HepG2 (cell line): ENCODE measurements around the gene ZSCAN31. TPM values are rescaled to one million over a fixed set of nuclear protein-coding genes. Genes with fewer than 3 reads are reported as not detected.
A peak's percentile ranks its signal among the peaks of the same experiment; 100 is the strongest.

ENCODE experiments used
- BRCA1 ChIP-seq: sonication (generic); formaldehyde crosslinking; IDR thresholded peaks from 2 replicates; pipeline ENCODE4 v1.4.0; 2020; ENCODE audit warnings: missing genetic modification reagents
- DNMT3B ChIP-seq: conservative IDR thresholded peaks from 2 replicates; pipeline ENCODE4 v1.6.1; 2016; ENCODE audit warnings: missing biosample characterization, control low read depth
- HDAC6 ChIP-seq: fragments of 200-600 bp; sonication (generic); IDR thresholded peaks from 2 replicates; pipeline ENCODE4 v1.7.0; 2017; ENCODE audit warnings: mild to moderate bottlenecking, antibody characterized with exemption, low read length, low read depth
- KAT7 ChIP-seq: IDR thresholded peaks from 2 replicates; pipeline ENCODE4 v1.6.1; 2018; ENCODE audit warnings: borderline replicate concordance, missing compliant biosample characterization
- KLF9 ChIP-seq: IDR thresholded peaks from 2 replicates; pipeline ENCODE4 v1.6.1; 2016; ENCODE audit warnings: low read depth
- MED1 ChIP-seq: sonication (generic); formaldehyde crosslinking; IDR thresholded peaks from 2 replicates; pipeline ENCODE4 v1.4.0; 2020; ENCODE audit warnings: missing genetic modification reagents
- MZF1 ChIP-seq: sonication (generic); formaldehyde crosslinking; IDR thresholded peaks from 2 replicates; pipeline ENCODE4 v1.8.1; 2023; ENCODE audit warnings: mild to moderate bottlenecking, missing genetic modification reagents, borderline replicate concordance
- NBN ChIP-seq: fragments of 450-650 bp; conservative IDR thresholded peaks from 2 replicates; pipeline ENCODE4 v1.6.1; 2017
- RARA ChIP-seq: IDR thresholded peaks from 2 replicates; pipeline ENCODE4 v1.6.1; 2016; ENCODE audit warnings: missing genetic modification reagents, missing compliant biosample characterization
- RBAK ChIP-seq: sonication (generic); formaldehyde crosslinking; IDR thresholded peaks from 2 replicates; pipeline ENCODE4 v1.5.1; 2020; ENCODE audit warnings: mild to moderate bottlenecking, missing genetic modification reagents
- RXRA ChIP-seq: sonication (generic); formaldehyde crosslinking; IDR thresholded peaks from 2 replicates; pipeline ENCODE4 v1.5.1; 2020; ENCODE audit warnings: missing genetic modification reagents
- SETDB1 ChIP-seq: sonication (generic); formaldehyde crosslinking; IDR thresholded peaks from 2 replicates; pipeline ENCODE4 v1.5.1; 2020; ENCODE audit warnings: missing genetic modification reagents, mild to moderate bottlenecking, borderline replicate concordance
- ZBTB7B ChIP-seq: sonication (generic); formaldehyde crosslinking; IDR thresholded peaks from 2 replicates; pipeline ENCODE4 v1.4.0; 2020; ENCODE audit warnings: missing genetic modification reagents
- ZNF121 ChIP-seq: sonication (generic); formaldehyde crosslinking; IDR thresholded peaks from 2 replicates; pipeline ENCODE4 v1.5.0; 2020; ENCODE audit warnings: mild to moderate bottlenecking, missing genetic modification reagents
- ZNF329 ChIP-seq: sonication (generic); formaldehyde crosslinking; IDR thresholded peaks from 2 replicates; pipeline ENCODE4 v1.9.0; 2021; ENCODE audit warnings: low read depth, mild to moderate bottlenecking, missing genetic modification reagents
- ZNF33A ChIP-seq: sonication (generic); formaldehyde crosslinking; IDR thresholded peaks from 2 replicates; pipeline ENCODE4 v1.5.1; 2020; ENCODE audit warnings: missing genetic modification reagents, mild to moderate bottlenecking, moderate library complexity, borderline replicate concordance
- ZNF350 ChIP-seq: sonication (generic); formaldehyde crosslinking; IDR thresholded peaks from 2 replicates; pipeline ENCODE4 v1.4.0; 2020; ENCODE audit warnings: mild to moderate bottlenecking, low read depth, missing genetic modification reagents, borderline replicate concordance
- ZNF629 ChIP-seq: sonication (generic); formaldehyde crosslinking; conservative IDR thresholded peaks from 2 replicates; pipeline ENCODE4 v1.5.0; 2020; ENCODE audit warnings: missing genetic modification reagents
- ZNF747 ChIP-seq: sonication (generic); formaldehyde crosslinking; IDR thresholded peaks from 2 replicates; pipeline ENCODE4 v1.8.1; 2023; ENCODE audit warnings: missing genetic modification reagents, mild to moderate bottlenecking, borderline replicate concordance
- ZNF776 ChIP-seq: sonication (generic); formaldehyde crosslinking; IDR thresholded peaks from 2 replicates; pipeline ENCODE4 v1.4.0; 2020; ENCODE audit warnings: mild to moderate bottlenecking, missing genetic modification reagents
- ZSCAN25 ChIP-seq: sonication (generic); formaldehyde crosslinking; IDR thresholded peaks from 2 replicates; pipeline ENCODE4 v1.8.0; 2022; ENCODE audit warnings: mild to moderate bottlenecking, missing genetic modification reagents
- polyA plus RNA-seq, 8 experiments: library from polyadenylated mRNA; depleted of rRNA in 3 of 8; stranded (reverse) in 7 of 8; unstranded in 1 of 8; fragments of >200 nt; fragmentation: Illumina TruSeq in 4 of 8; extraction: Trizol in 4 of 8; gene quantifications; 2 replicates each; pipeline versions ENCODE4 v1.2.1 to v1.2.3, GENCODE V29; 2011 to 2016; ENCODE audit warnings: low read depth in 4 of 8, missing spikeins in 1 of 8, mixed read lengths in 1 of 8; ENCODE audit not compliant: insufficient read depth in 1 of 8
- total RNA-seq, 5 experiments: library from RNA; depleted of rRNA; stranded (reverse); fragments of >200 nt; fragmentation: Illumina TruSeq; extraction: Trizol; gene quantifications; 2 replicates each; pipeline ENCODE4 v1.2.3, GENCODE V29; 2016; ENCODE audit warnings: low read depth in 1 of 5
- TF ChIP-seq, protein P1 (sequence below): sonication (generic); formaldehyde crosslinking; IDR thresholded peaks from 2 replicates; pipeline ENCODE4 v1.8.0; 2022; ENCODE audit warnings: mild to moderate bottlenecking, missing genetic modification reagents; ENCODE audit not compliant: insufficient replicate concordance
- TF ChIP-seq, protein P2 (sequence below): sonication (generic); formaldehyde crosslinking; IDR thresholded peaks from 2 replicates; pipeline ENCODE4 v1.4.0; 2020; ENCODE audit warnings: low read depth, mild to moderate bottlenecking, missing genetic modification reagents
- TF ChIP-seq, protein P3 (sequence below): sonication (generic); formaldehyde crosslinking; IDR thresholded peaks from 2 replicates; pipeline ENCODE4 v1.4.0; 2020; ENCODE audit warnings: mild to moderate bottlenecking, missing genetic modification reagents, borderline replicate concordance

ZSCAN31 gene
- total and polyA plus RNA-seq, 2 of the 13 experiments (the other 11 are each of a cell fraction or from before 2014, with no cell fraction given) = 5.3 to 6.2 TPM

DNA sequence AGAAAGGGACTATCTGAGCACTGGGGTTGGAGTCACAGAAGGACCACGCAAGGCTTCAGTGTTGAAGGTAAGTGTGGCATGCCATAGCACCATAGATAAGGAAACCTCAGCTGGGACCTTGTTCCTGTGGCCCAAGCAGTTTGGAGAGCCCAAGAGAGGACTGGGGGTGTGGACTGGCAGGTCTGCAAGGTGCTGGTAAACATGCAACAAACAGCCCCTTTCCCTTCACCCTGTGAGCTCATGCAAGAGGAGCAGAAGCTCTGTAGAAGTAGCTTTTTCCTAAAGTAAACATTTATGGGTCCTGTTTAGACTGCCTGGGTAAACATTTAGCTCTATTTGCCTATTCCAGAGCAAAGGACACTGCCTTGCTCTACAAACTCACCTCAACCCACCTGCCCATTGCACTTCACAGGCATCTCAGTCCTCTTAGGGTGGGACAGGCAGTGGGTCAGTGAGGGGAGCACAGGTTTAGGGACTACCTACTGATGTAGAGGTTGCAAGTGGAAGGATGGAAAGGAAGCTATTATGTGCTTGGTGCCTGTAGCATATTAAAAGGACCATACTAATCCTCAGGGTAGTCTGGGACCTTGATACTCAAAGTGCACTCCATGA lies 12.0 kb downstream of the ZSCAN31 start (continued):
- TF ChIP-seq RBAK (CRISPR knock-in tag) (peak; percentile 97), KLF9 (CRISPR knock-in tag) (no peak), ZSCAN25 (CRISPR knock-in tag) (peak; percentile 77), NBN (no peak), MZF1 (CRISPR knock-in tag) (no peak), KAT7 (CRISPR knock-in tag) (no peak), RARA (CRISPR knock-in tag) (peak; percentile 51), DNMT3B (0 out of 2 replicates have a peak, but pooled peaks have one; percentile 40), ZNF121 (peak; percentile 53; the same call in 1 of the 2 replicates), ZNF747 (CRISPR knock-in tag) (peak; percentile 79; the same call in 1 of the 2 replicates), ZNF350 (peak; percentile 75), ZNF33A (CRISPR knock-in tag) (no peak), HDAC6 (no peak), BRCA1 (CRISPR knock-in tag) (0 out of 2 replicates have a peak, but pooled peaks have one; percentile 31), ZNF329 (CRISPR knock-in tag) (no peak), RXRA (CRISPR knock-in tag) (0 out of 2 replicates have a peak, but pooled peaks have one; percentile 26), ZBTB7B (CRISPR knock-in tag) (peak; percentile 74; the same call in 1 of the 2 replicates), ZNF629 (CRISPR knock-in tag) (peak; percentile 92), MED1 (CRISPR knock-in tag) (peak; percentile 82), SETDB1 (no peak), ZNF776 (no peak)
- TF ChIP-seq, protein P1, sequence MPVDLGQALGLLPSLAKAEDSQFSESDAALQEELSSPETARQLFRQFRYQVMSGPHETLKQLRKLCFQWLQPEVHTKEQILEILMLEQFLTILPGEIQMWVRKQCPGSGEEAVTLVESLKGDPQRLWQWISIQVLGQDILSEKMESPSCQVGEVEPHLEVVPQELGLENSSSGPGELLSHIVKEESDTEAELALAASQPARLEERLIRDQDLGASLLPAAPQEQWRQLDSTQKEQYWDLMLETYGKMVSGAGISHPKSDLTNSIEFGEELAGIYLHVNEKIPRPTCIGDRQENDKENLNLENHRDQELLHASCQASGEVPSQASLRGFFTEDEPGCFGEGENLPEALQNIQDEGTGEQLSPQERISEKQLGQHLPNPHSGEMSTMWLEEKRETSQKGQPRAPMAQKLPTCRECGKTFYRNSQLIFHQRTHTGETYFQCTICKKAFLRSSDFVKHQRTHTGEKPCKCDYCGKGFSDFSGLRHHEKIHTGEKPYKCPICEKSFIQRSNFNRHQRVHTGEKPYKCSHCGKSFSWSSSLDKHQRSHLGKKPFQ (CRISPR knock-in tag) = no peak
- TF ChIP-seq, protein P2, sequence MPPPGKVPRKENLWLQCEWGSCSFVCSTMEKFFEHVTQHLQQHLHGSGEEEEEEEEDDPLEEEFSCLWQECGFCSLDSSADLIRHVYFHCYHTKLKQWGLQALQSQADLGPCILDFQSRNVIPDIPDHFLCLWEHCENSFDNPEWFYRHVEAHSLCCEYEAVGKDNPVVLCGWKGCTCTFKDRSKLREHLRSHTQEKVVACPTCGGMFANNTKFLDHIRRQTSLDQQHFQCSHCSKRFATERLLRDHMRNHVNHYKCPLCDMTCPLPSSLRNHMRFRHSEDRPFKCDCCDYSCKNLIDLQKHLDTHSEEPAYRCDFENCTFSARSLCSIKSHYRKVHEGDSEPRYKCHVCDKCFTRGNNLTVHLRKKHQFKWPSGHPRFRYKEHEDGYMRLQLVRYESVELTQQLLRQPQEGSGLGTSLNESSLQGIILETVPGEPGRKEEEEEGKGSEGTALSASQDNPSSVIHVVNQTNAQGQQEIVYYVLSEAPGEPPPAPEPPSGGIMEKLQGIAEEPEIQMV = peak; percentile 81; the same call in 1 of the 2 replicates
- TF ChIP-seq, protein P3, sequence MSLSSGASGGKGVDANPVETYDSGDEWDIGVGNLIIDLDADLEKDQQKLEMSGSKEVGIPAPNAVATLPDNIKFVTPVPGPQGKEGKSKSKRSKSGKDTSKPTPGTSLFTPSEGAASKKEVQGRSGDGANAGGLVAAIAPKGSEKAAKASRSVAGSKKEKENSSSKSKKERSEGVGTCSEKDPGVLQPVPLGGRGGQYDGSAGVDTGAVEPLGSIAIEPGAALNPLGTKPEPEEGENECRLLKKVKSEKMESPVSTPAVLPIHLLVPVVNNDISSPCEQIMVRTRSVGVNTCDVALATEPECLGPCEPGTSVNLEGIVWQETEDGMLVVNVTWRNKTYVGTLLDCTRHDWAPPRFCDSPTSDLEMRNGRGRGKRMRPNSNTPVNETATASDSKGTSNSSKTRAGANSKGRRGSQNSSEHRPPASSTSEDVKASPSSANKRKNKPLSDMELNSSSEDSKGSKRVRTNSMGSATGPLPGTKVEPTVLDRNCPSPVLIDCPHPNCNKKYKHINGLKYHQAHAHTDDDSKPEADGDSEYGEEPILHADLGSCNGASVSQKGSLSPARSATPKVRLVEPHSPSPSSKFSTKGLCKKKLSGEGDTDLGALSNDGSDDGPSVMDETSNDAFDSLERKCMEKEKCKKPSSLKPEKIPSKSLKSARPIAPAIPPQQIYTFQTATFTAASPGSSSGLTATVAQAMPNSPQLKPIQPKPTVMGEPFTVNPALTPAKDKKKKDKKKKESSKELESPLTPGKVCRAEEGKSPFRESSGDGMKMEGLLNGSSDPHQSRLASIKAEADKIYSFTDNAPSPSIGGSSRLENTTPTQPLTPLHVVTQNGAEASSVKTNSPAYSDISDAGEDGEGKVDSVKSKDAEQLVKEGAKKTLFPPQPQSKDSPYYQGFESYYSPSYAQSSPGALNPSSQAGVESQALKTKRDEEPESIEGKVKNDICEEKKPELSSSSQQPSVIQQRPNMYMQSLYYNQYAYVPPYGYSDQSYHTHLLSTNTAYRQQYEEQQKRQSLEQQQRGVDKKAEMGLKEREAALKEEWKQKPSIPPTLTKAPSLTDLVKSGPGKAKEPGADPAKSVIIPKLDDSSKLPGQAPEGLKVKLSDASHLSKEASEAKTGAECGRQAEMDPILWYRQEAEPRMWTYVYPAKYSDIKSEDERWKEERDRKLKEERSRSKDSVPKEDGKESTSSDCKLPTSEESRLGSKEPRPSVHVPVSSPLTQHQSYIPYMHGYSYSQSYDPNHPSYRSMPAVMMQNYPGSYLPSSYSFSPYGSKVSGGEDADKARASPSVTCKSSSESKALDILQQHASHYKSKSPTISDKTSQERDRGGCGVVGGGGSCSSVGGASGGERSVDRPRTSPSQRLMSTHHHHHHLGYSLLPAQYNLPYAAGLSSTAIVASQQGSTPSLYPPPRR = peak; percentile 80; the same call in 1 of the 2 replicates
